Fibroblast of the aortic adventitia (primary cell): ENCODE data around the gene DENND2A. TPM values are rescaled to one million over a fixed set of nuclear protein-coding genes. Genes with fewer than 3 reads are reported as not detected.
A peak's percentile ranks its signal among the peaks of the same experiment; 100 is the strongest.
"Not testable (repeated sequence)": the region's sequence is repeated elsewhere in the genome, so short reads cannot be mapped to it uniquely, and the experiment has no call there.

Experiments
- DNase-seq: peaks from one replicate; pipeline ENCODE4 v3.0.0-alpha.2; 2010; ENCODE audit warnings: low read depth
- H3K4me3 ChIP-seq: 2 replicates; pipeline ENCODE4 v1.5.1; 2011; ENCODE audit warnings: low read depth, mild to moderate bottlenecking, control low read depth, low read length, moderate library complexity
- total RNA-seq: library from RNA; depleted of rRNA; stranded (reverse); fragments of >200 nt; gene quantifications from 2 replicates; pipeline ENCODE4 v1.2.3, GENCODE V29; 2012; ENCODE audit warnings: low replicate concordance
- TF ChIP-seq, protein P1 (sequence below): IDR thresholded peaks from 2 replicates; pipeline ENCODE4 v1.5.1; 2011; ENCODE audit warnings: mild to moderate bottlenecking, low read length, control low read depth, inconsistent platforms; ENCODE audit not compliant: insufficient read depth

DENND2A gene
- total RNA-seq, 1 donor, result 17.7 TPM

DNA sequence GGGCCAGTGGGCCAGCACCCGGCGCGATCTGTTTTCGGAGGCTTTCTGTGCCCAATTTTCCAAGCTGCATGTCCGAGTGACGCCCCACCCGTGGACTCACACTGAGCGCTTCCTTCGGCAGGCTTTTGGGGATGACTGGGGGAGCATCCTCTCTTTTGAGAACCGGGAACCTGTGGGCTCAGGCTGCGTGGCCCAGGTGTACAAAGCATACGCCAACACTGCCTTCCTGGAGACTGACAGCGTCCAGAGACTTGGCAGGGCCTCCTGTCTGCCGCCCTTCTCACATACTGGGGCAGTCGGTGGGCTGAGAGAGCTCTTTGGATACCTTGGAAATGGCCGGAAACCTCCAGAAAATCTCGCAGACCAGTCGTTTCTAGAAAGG lies 33.2 kb upstream of the DENND2A start:
- DNase-seq, result no peak
- TF ChIP-seq, protein P1, sequence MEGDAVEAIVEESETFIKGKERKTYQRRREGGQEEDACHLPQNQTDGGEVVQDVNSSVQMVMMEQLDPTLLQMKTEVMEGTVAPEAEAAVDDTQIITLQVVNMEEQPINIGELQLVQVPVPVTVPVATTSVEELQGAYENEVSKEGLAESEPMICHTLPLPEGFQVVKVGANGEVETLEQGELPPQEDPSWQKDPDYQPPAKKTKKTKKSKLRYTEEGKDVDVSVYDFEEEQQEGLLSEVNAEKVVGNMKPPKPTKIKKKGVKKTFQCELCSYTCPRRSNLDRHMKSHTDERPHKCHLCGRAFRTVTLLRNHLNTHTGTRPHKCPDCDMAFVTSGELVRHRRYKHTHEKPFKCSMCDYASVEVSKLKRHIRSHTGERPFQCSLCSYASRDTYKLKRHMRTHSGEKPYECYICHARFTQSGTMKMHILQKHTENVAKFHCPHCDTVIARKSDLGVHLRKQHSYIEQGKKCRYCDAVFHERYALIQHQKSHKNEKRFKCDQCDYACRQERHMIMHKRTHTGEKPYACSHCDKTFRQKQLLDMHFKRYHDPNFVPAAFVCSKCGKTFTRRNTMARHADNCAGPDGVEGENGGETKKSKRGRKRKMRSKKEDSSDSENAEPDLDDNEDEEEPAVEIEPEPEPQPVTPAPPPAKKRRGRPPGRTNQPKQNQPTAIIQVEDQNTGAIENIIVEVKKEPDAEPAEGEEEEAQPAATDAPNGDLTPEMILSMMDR, result no peak
- H3K4me3 ChIP-seq, result peak overlapping the region; percentile 75

DNA sequence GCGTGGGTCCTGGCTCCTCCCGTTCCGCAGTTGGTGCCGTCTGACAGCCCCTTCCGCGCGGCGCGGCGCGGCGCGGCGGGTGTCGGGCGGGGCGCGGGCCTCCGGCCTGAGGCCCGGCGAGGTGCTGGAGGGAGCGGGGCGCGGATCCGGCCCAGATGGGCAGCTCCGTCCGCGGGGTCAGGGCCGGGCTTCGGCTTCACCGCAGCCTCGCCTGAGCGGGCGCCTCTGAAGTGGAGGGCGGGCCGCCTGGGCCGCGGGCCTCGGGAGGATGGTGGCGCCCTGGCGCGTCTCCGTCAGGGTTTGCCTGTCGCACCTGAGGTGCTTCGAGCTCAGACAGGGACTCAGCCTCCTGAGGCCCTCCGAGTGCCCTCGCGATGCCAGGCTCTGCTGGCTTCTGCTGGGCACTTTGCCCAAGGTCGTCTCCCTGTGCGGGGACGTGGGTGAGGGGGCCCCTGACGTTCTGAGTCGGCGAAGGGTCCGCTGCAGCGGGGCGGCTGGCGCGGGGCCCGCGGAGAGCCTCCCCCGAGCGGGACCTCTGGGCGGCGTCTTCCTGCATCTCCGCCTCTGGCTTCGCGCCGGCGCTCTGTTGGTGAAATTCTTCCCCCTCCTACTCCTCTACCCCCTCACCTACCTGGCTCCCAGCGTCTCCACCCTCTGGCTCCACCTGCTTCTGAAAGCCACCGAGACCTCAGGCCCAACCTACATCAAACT lies 32.6 kb upstream of the DENND2A start:
- TF ChIP-seq, protein P1, result no peak
- H3K4me3 ChIP-seq, result peak overlapping the region; percentile 75
- DNase-seq, result no peak

DNA sequence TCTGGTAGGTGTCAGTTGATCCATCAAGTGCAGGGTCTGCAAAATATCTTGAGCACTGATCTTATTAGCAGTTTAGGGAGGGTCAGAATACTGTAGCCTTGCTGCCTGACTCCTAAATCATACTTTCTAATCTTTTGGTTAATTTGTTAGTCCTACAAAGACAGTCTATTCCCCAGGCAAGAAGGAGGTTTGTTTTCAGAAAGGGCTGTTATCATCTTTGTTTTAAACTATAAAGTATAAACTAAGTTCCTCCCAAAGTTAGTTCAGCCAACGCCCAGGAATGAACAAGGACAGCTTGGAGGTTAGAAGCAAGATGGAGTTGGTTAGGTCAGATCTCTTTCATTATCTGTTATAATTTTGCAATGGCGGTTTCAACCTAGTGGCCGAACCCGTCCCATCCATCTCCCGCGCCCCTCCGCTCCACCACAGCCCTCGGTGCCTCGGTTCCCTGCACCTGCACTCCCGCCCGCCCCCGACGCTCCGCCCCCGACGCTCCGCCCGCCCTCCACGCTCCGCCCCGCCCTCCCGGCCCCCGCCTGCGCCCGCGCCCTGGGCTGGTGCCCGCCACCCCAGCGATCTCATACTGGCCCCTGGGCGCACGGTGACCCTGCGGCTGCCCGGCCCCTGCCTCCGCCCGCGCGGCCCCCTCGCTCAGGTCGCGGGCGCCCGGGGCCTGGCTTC lies 31.9 kb upstream of the DENND2A start, which contains the start of gene ADCK2:
ADCK2 (plus strand) TSS at position 564 of the 681 bp plus-strand sequence. CDS start 386 bp downstream, outside the sequence.
- TF ChIP-seq, protein P1, result no peak
- H3K4me3 ChIP-seq, result peak within 1 kb of the TSS; percentile 75
- DNase-seq, result no peak

DNA sequence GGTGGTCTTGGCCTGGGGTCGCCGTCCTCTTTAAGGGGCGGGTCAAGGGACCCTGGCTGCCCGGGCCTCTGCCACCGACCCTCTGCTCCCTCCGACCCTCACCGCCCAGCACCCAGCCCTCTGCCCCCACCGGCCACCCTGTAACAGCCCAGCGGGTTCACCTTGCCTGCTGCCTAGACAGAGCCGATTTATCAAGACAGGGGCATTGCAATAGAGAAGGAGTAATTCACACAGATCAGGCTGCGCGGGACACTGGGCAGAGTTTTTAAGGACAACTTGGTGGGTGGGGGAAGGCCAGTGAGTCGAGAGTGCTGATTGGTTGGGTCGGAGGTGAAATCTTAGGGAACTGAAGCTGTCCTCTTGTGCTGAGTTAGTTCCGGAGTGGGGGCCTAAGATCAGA lies 31.4 kb upstream of the DENND2A start:
- H3K4me3 ChIP-seq, result no peak overlapping the region
- TF ChIP-seq, protein P1, result no peak
- no peak for DNase-seq

DNA sequence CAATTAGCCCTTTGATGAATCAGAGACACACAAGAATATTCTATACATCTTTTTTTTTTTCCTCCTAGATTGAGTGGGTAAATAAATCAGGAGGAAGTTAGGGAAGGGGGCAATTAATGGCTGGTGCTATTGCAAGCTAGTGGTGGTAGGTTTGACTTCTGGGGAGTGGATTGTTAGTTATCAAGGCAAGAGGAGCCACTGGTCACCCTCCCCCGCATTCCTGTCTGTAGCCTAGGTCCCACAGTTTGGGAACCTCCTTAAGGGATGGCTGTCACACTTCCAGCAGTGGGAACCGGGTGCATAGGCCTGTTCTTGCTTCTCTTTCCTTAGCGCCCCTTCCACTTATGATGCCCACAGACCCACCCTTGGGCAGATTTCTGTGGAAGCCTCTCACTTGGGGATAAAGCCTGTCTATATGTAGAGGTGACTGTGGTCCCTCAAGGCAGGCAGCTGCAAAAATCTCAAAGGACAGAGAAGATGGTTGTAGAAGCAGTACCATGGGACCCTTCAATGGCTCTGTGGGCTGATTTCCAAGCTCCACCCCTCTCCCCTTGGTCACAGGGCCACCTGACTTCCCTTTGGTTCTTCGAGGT lies 29.8 kb upstream of the DENND2A start:
- TF ChIP-seq, protein P1, result no peak
- no peak for DNase-seq
- no peak overlapping the region for H3K4me3 ChIP-seq

DNA sequence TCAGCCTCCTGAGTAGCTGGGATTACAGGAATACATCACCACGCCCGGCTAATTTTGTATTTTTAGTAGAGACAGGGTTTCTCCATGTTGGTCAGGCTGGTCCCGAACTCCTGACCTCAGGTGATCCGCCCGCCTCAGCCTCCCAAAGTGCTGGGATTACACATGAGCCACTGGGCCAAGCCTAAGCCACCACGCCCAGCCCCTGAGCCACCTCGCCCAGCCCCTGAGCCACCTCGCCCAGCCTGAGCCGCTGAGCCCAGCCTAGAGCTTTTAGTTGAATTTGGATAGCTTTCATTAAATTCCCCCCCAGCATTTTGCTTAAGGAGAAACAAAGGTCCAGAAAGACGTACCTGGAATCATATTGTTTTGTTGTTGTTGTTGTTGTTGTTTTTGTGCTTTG lies 29.2 kb upstream of the DENND2A start:
- not testable (repeated sequence) for H3K4me3 ChIP-seq, DNase-seq

DNA sequence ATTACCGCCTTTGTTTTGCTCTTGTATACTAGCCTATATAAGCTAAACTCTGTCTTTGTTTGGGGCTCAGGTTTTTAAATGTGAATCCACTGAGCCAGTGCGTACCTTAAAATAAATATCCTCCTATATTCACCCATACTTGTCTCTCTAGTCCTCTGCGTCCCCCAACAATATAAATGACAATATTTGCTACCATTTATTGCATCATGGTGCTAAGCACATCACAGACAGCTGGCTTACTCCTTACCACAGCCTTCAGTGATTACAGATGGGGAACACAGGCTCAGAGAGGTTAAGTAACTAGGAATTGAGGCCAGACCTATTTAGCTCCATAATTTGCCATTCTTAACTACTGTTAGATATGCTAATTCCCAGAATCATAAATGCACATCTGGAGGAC lies 28.7 kb upstream of the DENND2A start:
- DNase-seq, result no peak

More for the DNA sequence above, 28.7 kb upstream of the DENND2A start:
- TF ChIP-seq, protein P1, result no peak
- H3K4me3 ChIP-seq, result no peak overlapping the region
